HepG2 (cell line): ENCODE results near the gene IKZF3. TPM values are rescaled to one million over a fixed set of nuclear protein-coding genes. Genes with fewer than 3 reads are reported as not detected.
"Not testable (repeated sequence)": the region's sequence is repeated elsewhere in the genome, so short reads cannot be mapped to it uniquely, and the experiment has no call there.

Experiments used
- ATAC-seq: fragments of 200-7000 bp; cut with Tn5 transposase; 3 replicates; pipeline ENCODE4 v1.9.1; 2020; ENCODE audit warnings: mild to moderate bottlenecking, moderate library complexity
- BruUV-seq: library from RNA; stranded (reverse); fragments of 400-500 nt; replicated peaks from 2 replicates; lab custom pipeline; 2021; lab: Mats Ljungman, UMichigan
- CTCF ChIA-PET: fragments of 300-600 bp; formaldehyde crosslinking; extraction: SDS; loops from one replicate; lab custom pipeline; 2021; ENCODE audit warnings: low total read pairs, inconsistent platforms, low intra/inter-chr PET ratio; lab: Yijun Ruan, JAX
- POLR2A ChIA-PET: fragments of 350-600 bp; sonication (Branson Sonifier 250); formaldehyde crosslinking; loops from one replicate; lab custom pipeline; 2020; ENCODE audit warnings: antibody characterized with exemption, inconsistent platforms; lab: Yijun Ruan, JAX
- DNase-seq: peaks from one replicate; pipeline ENCODE4 v3.0.0-alpha.2; 2015; ENCODE audit warnings: low spot score
- FAIRE-seq: peaks from 3 replicates; lab custom pipeline; 2011; peaks lifted over from hg19 to GRCh38; lab: Jason Lieb, UNC
- H2AFZ ChIP-seq: one replicate; pipeline ENCODE4 v1.6.1; 2011; ENCODE audit warnings: low read length, inconsistent platforms
- H3K27ac ChIP-seq: fragments of 300-600 bp; 3 replicates; pipeline ENCODE4 v1.8.0; 2011; ENCODE audit warnings: mixed run types, mild to moderate bottlenecking, mixed read lengths, low read length, inconsistent platforms; ENCODE audit not compliant: insufficient read depth; ENCODE audit errors: extremely low read length
- H3K27me3 ChIP-seq, 2 experiments: fragments of 200-600 bp in 1 of 2; 2 replicates in 1 of 2; 3 replicates in 1 of 2; pipeline versions ENCODE4 v1.6.0 to v1.8.0; 2011; ENCODE audit warnings: low read length in 2 of 2, mild to moderate bottlenecking in 2 of 2, moderate library complexity in 2 of 2, inconsistent platforms in 1 of 2; ENCODE audit not compliant: insufficient read depth in 2 of 2, control insufficient read depth in 1 of 2
- H3K36me3 ChIP-seq, 2 experiments: fragments of 200-600 bp in 1 of 2; replicated peaks in 1 of 2; 2 replicates in 1 of 2; 3 replicates in 1 of 2; pipeline versions ENCODE4 v1.5.1 to v1.8.0; 2011; ENCODE audit warnings: low read length in 2 of 2, inconsistent platforms in 1 of 2; ENCODE audit not compliant: insufficient read depth in 2 of 2, control insufficient read depth in 1 of 2
- H3K4me1 ChIP-seq: 2 replicates; pipeline ENCODE4 v1.5.1; 2012; ENCODE audit warnings: low read length, inconsistent platforms; ENCODE audit not compliant: insufficient read depth
- H3K4me2 ChIP-seq: 2 replicates; pipeline ENCODE4 v1.6.0; 2011; ENCODE audit warnings: low read depth, low read length, inconsistent platforms
- H3K4me3 ChIP-seq, 3 experiments: fragments of 200-600 bp in 1 of 3; sonication (generic), shearing (Covaris generic) in 1 of 3; replicated peaks in 1 of 3; 2 replicates each; pipeline ENCODE4 v1.5.1; 2011 to 2016; ENCODE audit warnings: low read length in 3 of 3, inconsistent platforms in 2 of 3, low read depth in 2 of 3, mild to moderate bottlenecking in 2 of 3, control low read depth in 1 of 3, mixed read lengths in 1 of 3; ENCODE audit not compliant: insufficient read depth in 1 of 3
- H3K79me2 ChIP-seq: one replicate; pipeline ENCODE4 v1.6.1; 2011; ENCODE audit warnings: low read length, inconsistent platforms; ENCODE audit not compliant: insufficient read depth
- H3K9ac ChIP-seq: 2 replicates; pipeline ENCODE4 v1.6.0; 2011; ENCODE audit warnings: mild to moderate bottlenecking, low read depth, low read length, inconsistent platforms; ENCODE audit not compliant: insufficient read depth
- H3K9me3 ChIP-seq: 2 replicates; pipeline ENCODE4 v1.5.1; 2012; ENCODE audit warnings: mild to moderate bottlenecking, low read length
- H4K20me1 ChIP-seq: 2 replicates; pipeline ENCODE4 v1.6.0; 2011; ENCODE audit warnings: inconsistent platforms, mild to moderate bottlenecking, low read length, moderate library complexity; ENCODE audit not compliant: insufficient read depth
- CEBPB ChIP-seq: IDR thresholded peaks from 2 replicates; pipeline ENCODE4 v1.6.1; 2011; ENCODE audit warnings: low read depth, low read length, improper control_type of control experiment, borderline replicate concordance
- CEBPG ChIP-seq: IDR thresholded peaks from 2 replicates; pipeline ENCODE4 v1.6.1; 2016
- HNF4A ChIP-seq: sonication (generic); formaldehyde crosslinking; IDR thresholded peaks from 2 replicates; pipeline ENCODE4 v1.4.0; 2020; ENCODE audit warnings: missing genetic modification reagents
- NR2C2 ChIP-seq: sonication (generic); formaldehyde crosslinking; IDR thresholded peaks from 2 replicates; pipeline ENCODE4 v1.4.0; 2020; ENCODE audit warnings: missing genetic modification reagents, mild to moderate bottlenecking, moderate library complexity, borderline replicate concordance
- NR2F1 ChIP-seq, 2 experiments: fragments of 450-650 bp in 1 of 2; formaldehyde crosslinking in 1 of 2; IDR thresholded peaks; 2 replicates each; pipeline versions ENCODE4 v1.5.0 to v1.6.1; 2016 to 2020; ENCODE audit warnings: mild to moderate bottlenecking in 1 of 2, missing compliant biosample characterization in 1 of 2, missing genetic modification reagents in 1 of 2, moderate library complexity in 1 of 2
- NR2F6 ChIP-seq, 2 experiments: IDR thresholded peaks; 2 replicates each; pipeline ENCODE4 v1.6.1; 2016; ENCODE audit warnings: antibody characterized with exemption in 1 of 2, mild to moderate bottlenecking in 1 of 2
- POLR2G ChIP-seq: fragments of 200-400 bp; formaldehyde crosslinking; IDR thresholded peaks from 2 replicates; pipeline ENCODE4 v1.6.1; 2018; ENCODE audit warnings: mild to moderate bottlenecking, low read depth, low read length, moderate library complexity
- RARA ChIP-seq: IDR thresholded peaks from 2 replicates; pipeline ENCODE4 v1.6.1; 2016; ENCODE audit warnings: missing genetic modification reagents, missing compliant biosample characterization
- RXRA ChIP-seq: sonication (generic); formaldehyde crosslinking; IDR thresholded peaks from 2 replicates; pipeline ENCODE4 v1.5.1; 2020; ENCODE audit warnings: missing genetic modification reagents
- ZMYM2 ChIP-seq: sonication (generic); formaldehyde crosslinking; IDR thresholded peaks from 2 replicates; pipeline ENCODE4 v1.8.0; 2022; ENCODE audit warnings: mild to moderate bottlenecking, missing genetic modification reagents
- ZNF331 ChIP-seq: sonication (generic); formaldehyde crosslinking; IDR thresholded peaks from 2 replicates; pipeline ENCODE4 v1.4.0; 2020; ENCODE audit warnings: missing genetic modification reagents
- ZNF430 ChIP-seq: sonication (generic); formaldehyde crosslinking; IDR thresholded peaks from 2 replicates; pipeline ENCODE4 v1.9.0; 2021; ENCODE audit warnings: mild to moderate bottlenecking, missing genetic modification reagents
- ZNF460 ChIP-seq: sonication (generic); formaldehyde crosslinking; IDR thresholded peaks from 2 replicates; pipeline ENCODE4 v1.5.1; 2020; ENCODE audit warnings: missing genetic modification reagents, mild to moderate bottlenecking, borderline replicate concordance
- ZNF501 ChIP-seq: sonication (generic); formaldehyde crosslinking; IDR thresholded peaks from 2 replicates; pipeline ENCODE4 v1.5.1; 2020; ENCODE audit warnings: mild to moderate bottlenecking, moderate library complexity, missing genetic modification reagents
- WGBS: methylation state at CpG from one replicate; pipeline ENCODE4 v1.1.6; 2017; ENCODE audit warnings: low lambda C conversion rate; 5-methylcytosine and 5-hydroxymethylcytosine counted together
- in situ Hi-C: cut with HindIII; loops from 2 replicates; pipeline ENCODE4 v1.10.0; 2017; ENCODE audit warnings: low pct_unique_long_range_greater_than_20kb; ENCODE audit not compliant: extremely low pct_ligation_motif_present
- intact Hi-C: fragments of 100-400 bp; cut with micrococcal nuclease; formaldehyde crosslinking; loops from one replicate; pipeline ENCODE4 v1.10.0; 2022; ENCODE audit not compliant: unreplicated experiment
- polyA plus RNA-seq, 8 experiments: library from polyadenylated mRNA; depleted of rRNA in 3 of 8; stranded (reverse) in 7 of 8; unstranded in 1 of 8; fragments of >200 nt; fragmentation: Illumina TruSeq in 4 of 8; extraction: Trizol in 4 of 8; gene quantifications; 2 replicates each; pipeline versions ENCODE4 v1.2.1 to v1.2.3, GENCODE V29; 2011 to 2016; ENCODE audit warnings: low read depth in 4 of 8, missing spikeins in 1 of 8, mixed read lengths in 1 of 8; ENCODE audit not compliant: insufficient read depth in 1 of 8
- total RNA-seq, 5 experiments: library from RNA; depleted of rRNA; stranded (reverse); fragments of >200 nt; fragmentation: Illumina TruSeq; extraction: Trizol; gene quantifications; 2 replicates each; pipeline ENCODE4 v1.2.3, GENCODE V29; 2016; ENCODE audit warnings: low read depth in 1 of 5
- TF ChIP-seq, protein P1 (sequence below): sonication (generic); formaldehyde crosslinking; IDR thresholded peaks from 2 replicates; pipeline ENCODE4 v1.4.0; 2020; ENCODE audit warnings: missing genetic modification reagents
- TF ChIP-seq, protein P2 (sequence below): sonication (generic); formaldehyde crosslinking; IDR thresholded peaks from 2 replicates; pipeline ENCODE4 v1.9.0; 2022; ENCODE audit warnings: low read depth, missing genetic modification reagents

The IKZF3 gene
- total and polyA plus RNA-seq, 2 of the 13 experiments (the other 11 are each of a cell fraction or from before 2014, with no cell fraction given): not detected

GRCh38 chr17:39748444-39749034 is 115.6 kb downstream of the IKZF3 start:
- in situ Hi-C loops, ATAC-seq, FAIRE-seq, H3K9ac ChIP-seq, H3K4me2 ChIP-seq, H4K20me1 ChIP-seq, BruUV-seq, H3K9me3 ChIP-seq, H3K27me3 ChIP-seq, DNase-seq, intact Hi-C loops, H2AFZ ChIP-seq, H3K79me2 ChIP-seq, H3K4me3 ChIP-seq: not testable (repeated sequence)
- H3K36me3 ChIP-seq: peaks cover 28 to 34% of the 10 kb centered on the region in 2 experiments
- peaks cover 55% of the 10 kb centered on the region for H3K4me1 ChIP-seq
- TF ChIP-seq NR2F6 (IDR thresholded peaks at IDR 0.05) (peak; percentile 56), NR2F6 (CRISPR knock-in tag; IDR thresholded peaks at IDR 0.05) (peak; percentile 70), NR2F1 (CRISPR knock-in tag; IDR thresholded peaks at IDR 0.05) (0 out of 4 replicates have a peak, but pooled peaks of 1 of the 2 experiments have one; percentile 14), CEBPB (peak; percentile 60), RARA (CRISPR knock-in tag) (peak; percentile 80), ZNF331 (CRISPR knock-in tag) (peak; percentile 27; the same call in 1 of the 2 replicates), POLR2G (peak; percentile 37; the same call in 1 of the 2 replicates), CEBPG (CRISPR knock-in tag) (peak; percentile 59; the same call in 1 of the 2 replicates), HNF4A (CRISPR knock-in tag) (0 out of 2 replicates have a peak, but pooled peaks have one; percentile 11), ZNF460 (CRISPR knock-in tag) (peak; percentile 56; the same call in 1 of the 2 replicates), ZNF430 (CRISPR knock-in tag) (0 out of 2 replicates have a peak, but pooled peaks have one; percentile 30), NR2C2 (CRISPR knock-in tag) (0 out of 2 replicates have a peak, but pooled peaks have one; percentile 23), ZNF501 (CRISPR knock-in tag) (0 out of 2 replicates have a peak, but pooled peaks have one; percentile 37), ZMYM2 (CRISPR knock-in tag) (0 out of 2 replicates have a peak, but pooled peaks have one; percentile 24), RXRA (CRISPR knock-in tag) (peak; percentile 53; the same call in 1 of the 2 replicates)
- TF ChIP-seq, protein P1, sequence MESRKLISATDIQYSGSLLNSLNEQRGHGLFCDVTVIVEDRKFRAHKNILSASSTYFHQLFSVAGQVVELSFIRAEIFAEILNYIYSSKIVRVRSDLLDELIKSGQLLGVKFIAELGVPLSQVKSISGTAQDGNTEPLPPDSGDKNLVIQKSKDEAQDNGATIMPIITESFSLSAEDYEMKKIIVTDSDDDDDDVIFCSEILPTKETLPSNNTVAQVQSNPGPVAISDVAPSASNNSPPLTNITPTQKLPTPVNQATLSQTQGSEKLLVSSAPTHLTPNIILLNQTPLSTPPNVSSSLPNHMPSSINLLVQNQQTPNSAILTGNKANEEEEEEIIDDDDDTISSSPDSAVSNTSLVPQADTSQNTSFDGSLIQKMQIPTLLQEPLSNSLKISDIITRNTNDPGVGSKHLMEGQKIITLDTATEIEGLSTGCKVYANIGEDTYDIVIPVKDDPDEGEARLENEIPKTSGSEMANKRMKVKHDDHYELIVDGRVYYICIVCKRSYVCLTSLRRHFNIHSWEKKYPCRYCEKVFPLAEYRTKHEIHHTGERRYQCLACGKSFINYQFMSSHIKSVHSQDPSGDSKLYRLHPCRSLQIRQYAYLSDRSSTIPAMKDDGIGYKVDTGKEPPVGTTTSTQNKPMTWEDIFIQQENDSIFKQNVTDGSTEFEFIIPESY (CRISPR knock-in tag): peak; percentile 36; the same call in 1 of the 2 replicates
- TF ChIP-seq, protein P2, sequence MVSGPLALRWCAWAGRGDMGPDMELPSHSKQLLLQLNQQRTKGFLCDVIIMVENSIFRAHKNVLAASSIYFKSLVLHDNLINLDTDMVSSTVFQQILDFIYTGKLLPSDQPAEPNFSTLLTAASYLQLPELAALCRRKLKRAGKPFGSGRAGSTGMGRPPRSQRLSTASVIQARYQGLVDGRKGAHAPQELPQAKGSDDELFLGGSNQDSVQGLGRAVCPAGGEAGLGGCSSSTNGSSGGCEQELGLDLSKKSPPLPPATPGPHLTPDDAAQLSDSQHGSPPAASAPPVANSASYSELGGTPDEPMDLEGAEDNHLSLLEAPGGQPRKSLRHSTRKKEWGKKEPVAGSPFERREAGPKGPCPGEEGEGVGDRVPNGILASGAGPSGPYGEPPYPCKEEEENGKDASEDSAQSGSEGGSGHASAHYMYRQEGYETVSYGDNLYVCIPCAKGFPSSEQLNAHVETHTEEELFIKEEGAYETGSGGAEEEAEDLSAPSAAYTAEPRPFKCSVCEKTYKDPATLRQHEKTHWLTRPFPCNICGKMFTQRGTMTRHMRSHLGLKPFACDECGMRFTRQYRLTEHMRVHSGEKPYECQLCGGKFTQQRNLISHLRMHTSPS: peak; percentile 29; the same call in 1 of the 2 replicates
- WGBS: 89% methylated on average over 8 of the region's 8 CpGs
- ChIA-PET CTCF (interaction anchor here (1.3 kb wide), 1 partner anchor 127 kb away, joined by 4 read pairs; no protein-coding TSS in a partner anchor), POLR2A (interaction anchor here (2.5 to 5.2 kb wide), 4 partner anchors 9 to 61 kb away, joined by 7 to 79 read pairs (median 28); partner anchors contain the start of gene PGAP3)
- H3K27ac ChIP-seq: peak overlapping the region; percentile 16
